ENCODE results near the gene NMNAT2.

DNA sequence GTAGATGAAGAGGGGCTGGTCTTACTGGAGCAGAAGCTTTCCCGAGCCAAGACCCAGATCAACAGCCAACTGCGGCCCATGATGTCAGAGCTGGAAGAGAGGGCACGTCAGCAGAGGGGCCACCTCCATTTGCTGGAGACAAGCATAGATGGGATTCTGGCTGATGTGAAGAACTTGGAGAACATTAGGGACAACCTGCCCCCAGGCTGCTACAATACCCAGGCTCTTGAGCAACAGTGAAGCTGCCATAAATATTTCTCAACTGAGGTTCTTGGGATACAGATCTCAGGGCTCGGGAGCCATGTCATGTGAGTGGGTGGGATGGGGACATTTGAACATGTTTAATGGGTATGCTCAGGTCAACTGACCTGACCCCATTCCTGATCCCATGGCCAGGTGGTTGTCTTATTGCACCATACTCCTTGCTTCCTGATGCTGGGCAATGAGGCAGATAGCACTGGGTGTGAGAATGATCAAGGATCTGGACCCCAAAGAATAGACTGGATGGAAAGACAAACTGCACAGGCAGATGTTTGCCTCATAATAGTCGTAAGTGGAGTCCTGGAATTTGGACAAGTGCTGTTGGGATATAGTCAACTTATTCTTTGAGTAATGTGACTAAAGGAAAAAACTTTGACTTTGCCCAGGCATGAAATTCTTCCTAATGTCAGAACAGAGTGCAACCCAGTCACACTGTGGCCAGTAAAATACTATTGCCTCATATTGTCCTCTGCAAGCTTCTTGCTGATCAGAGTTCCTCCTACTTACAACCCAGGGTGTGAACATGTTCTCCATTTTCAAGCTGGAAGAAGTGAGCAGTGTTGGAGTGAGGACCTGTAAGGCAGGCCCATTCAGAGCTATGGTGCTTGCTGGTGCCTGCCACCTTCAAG, 174.8 kb downstream of the NMNAT2 start:
- TF ChIP-seq, protein P1, sequence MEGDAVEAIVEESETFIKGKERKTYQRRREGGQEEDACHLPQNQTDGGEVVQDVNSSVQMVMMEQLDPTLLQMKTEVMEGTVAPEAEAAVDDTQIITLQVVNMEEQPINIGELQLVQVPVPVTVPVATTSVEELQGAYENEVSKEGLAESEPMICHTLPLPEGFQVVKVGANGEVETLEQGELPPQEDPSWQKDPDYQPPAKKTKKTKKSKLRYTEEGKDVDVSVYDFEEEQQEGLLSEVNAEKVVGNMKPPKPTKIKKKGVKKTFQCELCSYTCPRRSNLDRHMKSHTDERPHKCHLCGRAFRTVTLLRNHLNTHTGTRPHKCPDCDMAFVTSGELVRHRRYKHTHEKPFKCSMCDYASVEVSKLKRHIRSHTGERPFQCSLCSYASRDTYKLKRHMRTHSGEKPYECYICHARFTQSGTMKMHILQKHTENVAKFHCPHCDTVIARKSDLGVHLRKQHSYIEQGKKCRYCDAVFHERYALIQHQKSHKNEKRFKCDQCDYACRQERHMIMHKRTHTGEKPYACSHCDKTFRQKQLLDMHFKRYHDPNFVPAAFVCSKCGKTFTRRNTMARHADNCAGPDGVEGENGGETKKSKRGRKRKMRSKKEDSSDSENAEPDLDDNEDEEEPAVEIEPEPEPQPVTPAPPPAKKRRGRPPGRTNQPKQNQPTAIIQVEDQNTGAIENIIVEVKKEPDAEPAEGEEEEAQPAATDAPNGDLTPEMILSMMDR (IDR thresholded peaks at IDR 0.05; ENCODE audit: poor library complexity, severe bottlenecking) = no peak
- TF ChIP-seq POLR2AphosphoS5 (IDR thresholded peaks at IDR 0.05) = no peak
- TF ChIP-seq, protein P2, sequence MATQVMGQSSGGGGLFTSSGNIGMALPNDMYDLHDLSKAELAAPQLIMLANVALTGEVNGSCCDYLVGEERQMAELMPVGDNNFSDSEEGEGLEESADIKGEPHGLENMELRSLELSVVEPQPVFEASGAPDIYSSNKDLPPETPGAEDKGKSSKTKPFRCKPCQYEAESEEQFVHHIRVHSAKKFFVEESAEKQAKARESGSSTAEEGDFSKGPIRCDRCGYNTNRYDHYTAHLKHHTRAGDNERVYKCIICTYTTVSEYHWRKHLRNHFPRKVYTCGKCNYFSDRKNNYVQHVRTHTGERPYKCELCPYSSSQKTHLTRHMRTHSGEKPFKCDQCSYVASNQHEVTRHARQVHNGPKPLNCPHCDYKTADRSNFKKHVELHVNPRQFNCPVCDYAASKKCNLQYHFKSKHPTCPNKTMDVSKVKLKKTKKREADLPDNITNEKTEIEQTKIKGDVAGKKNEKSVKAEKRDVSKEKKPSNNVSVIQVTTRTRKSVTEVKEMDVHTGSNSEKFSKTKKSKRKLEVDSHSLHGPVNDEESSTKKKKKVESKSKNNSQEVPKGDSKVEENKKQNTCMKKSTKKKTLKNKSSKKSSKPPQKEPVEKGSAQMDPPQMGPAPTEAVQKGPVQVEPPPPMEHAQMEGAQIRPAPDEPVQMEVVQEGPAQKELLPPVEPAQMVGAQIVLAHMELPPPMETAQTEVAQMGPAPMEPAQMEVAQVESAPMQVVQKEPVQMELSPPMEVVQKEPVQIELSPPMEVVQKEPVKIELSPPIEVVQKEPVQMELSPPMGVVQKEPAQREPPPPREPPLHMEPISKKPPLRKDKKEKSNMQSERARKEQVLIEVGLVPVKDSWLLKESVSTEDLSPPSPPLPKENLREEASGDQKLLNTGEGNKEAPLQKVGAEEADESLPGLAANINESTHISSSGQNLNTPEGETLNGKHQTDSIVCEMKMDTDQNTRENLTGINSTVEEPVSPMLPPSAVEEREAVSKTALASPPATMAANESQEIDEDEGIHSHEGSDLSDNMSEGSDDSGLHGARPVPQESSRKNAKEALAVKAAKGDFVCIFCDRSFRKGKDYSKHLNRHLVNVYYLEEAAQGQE (IDR thresholded peaks at IDR 0.05; ENCODE audit: borderline replicate concordance) = no peak
- TF ChIP-seq EZH2 (IDR thresholded peaks at IDR 0.05; ENCODE audit: borderline replicate concordance, insufficient read depth, low read length, poor library complexity, severe bottlenecking) = no peak
- TF ChIP-seq EP300 (conservative IDR thresholded peaks at IDR 0.05; ENCODE audit: poor library complexity, severe bottlenecking) = no peak
- TF ChIP-seq RAD21 (conservative IDR thresholded peaks at IDR 0.05) = no peak
- no peak for TF ChIP-seq TAF1 (IDR thresholded peaks at IDR 0.05; ENCODE audit: low read depth)
